Prostate gland (tissue), 2 donors: ENCODE results near the gene SEC23A.

Experiments used
- POLR2A ChIP-seq: fragments of 450-650 bp; IDR thresholded peaks from one replicate; pipeline ENCODE4 v1.6.1; 2016; ENCODE audit warnings: antibody characterized with exemption, mild to moderate bottlenecking
- POLR2AphosphoS5 ChIP-seq: sonication (generic); formaldehyde crosslinking; IDR thresholded peaks from one replicate; pipeline ENCODE4 v1.6.1; 2017; ENCODE audit warnings: antibody characterized with exemption
- TF ChIP-seq, protein P1 (sequence below), 4 experiments: fragments of 200-600 bp in 2 of 4; fragments of 450-650 bp in 2 of 4; sonication (generic) in 2 of 4; IDR thresholded peaks; 1 replicate in 3 of 4; 2 replicates in 1 of 4; pipeline ENCODE4 v1.5.1; 2016 to 2019; ENCODE audit warnings: antibody characterized with exemption in 4 of 4, mild to moderate bottlenecking in 2 of 4, moderate library complexity in 2 of 4

DNA sequence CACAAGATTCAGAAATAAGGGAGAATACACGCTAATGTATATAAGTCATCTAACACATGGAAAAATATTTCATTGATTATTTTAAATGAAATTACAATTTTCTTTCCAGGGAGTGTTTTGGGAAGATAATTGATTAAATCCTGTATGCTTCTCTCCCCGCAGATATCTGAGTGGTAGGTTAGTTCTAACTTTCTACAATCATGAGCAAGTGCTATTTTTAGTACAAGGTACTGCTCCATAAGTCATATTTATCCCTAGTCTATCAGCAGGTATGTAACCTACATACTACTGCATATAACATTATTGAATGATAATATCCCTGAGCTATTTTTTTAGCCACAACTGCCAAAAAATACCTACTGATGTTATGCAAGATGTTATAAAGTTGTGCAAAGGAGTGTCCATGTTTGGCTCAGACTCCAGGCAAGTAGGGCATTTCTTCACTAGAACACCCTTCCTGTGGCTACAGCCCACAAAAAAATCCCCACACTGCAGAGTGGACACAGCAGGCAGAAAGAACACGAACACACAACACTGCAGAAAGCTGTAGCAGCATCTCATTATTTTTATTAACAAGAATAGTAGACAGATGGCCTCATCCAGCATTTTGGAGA lies 87.0 kb downstream of the SEC23A start:
- TF ChIP-seq, protein P1, sequence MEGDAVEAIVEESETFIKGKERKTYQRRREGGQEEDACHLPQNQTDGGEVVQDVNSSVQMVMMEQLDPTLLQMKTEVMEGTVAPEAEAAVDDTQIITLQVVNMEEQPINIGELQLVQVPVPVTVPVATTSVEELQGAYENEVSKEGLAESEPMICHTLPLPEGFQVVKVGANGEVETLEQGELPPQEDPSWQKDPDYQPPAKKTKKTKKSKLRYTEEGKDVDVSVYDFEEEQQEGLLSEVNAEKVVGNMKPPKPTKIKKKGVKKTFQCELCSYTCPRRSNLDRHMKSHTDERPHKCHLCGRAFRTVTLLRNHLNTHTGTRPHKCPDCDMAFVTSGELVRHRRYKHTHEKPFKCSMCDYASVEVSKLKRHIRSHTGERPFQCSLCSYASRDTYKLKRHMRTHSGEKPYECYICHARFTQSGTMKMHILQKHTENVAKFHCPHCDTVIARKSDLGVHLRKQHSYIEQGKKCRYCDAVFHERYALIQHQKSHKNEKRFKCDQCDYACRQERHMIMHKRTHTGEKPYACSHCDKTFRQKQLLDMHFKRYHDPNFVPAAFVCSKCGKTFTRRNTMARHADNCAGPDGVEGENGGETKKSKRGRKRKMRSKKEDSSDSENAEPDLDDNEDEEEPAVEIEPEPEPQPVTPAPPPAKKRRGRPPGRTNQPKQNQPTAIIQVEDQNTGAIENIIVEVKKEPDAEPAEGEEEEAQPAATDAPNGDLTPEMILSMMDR (IDR thresholded peaks at IDR 0.05): no peak
- TF ChIP-seq POLR2AphosphoS5 (no peak), POLR2A (no peak)
